HG03469 (cell line): Measurements from ENCODE around the gene SIM2.

Experiments
- ATAC-seq: cut with Tn5 transposase; IDR thresholded peaks from one replicate; pipeline ENCODE4 v1.9.1; 2021; ENCODE audit warnings: mild to moderate bottlenecking, moderate library complexity, moderate number of reproducible peaks; ENCODE audit not compliant: unreplicated experiment

The SIM2 gene

DNA sequence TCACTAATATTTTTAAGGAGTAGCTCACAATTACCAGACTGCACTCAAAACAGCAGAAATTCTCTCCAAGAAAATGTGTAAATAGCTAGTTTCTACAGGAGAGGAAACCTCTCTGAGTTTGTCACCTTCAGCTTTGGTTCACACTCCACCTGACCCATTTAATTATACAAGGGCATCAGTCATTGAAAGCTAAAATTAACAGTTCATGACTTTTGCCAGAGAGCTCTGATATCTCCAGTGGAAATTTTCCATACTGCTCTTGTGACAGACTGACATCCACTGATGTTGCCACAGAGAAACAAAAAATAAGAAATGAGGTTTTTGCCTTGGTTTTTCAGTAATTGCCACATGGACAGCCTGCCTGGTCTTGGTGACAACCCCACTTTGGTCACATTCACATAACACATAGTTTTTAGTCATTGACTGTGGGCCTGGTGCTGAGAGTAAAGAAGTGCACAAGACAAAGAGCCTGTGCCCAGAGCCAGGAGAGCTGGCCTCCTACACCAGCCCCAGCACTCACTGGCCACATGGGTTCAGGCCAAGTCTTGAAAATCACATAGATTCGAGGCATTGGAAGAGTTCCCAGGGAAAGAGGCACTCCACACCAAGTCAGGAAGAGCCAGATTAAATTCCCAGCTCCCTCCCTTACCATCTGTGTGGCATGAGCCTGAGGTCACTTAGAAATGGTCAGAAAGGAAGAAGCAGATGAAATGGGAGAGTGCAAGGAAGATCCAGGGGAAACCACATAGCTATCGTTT, 13.8 kb upstream of the SIM2 start:
- no peak for ATAC-seq

DNA sequence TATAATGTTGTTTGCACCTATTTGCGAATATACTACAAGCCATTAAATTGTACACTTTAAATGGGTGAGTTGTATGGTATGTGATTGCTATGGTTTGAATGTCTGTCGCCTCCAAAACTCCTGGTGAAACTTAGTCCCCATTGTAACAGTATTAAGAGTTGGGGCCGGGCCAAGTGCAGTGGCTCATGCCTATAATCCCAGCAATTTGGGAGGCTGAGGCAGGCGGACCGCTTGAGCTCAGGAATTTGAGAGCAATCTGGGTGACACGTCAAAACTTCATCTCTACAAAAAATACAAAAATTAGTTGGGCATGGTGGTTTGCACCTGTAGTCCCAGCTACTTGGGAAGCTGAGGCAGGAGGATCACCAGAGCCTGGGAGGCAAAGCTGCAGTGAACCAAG, 12.0 kb upstream of the SIM2 start:
- no peak for ATAC-seq

DNA sequence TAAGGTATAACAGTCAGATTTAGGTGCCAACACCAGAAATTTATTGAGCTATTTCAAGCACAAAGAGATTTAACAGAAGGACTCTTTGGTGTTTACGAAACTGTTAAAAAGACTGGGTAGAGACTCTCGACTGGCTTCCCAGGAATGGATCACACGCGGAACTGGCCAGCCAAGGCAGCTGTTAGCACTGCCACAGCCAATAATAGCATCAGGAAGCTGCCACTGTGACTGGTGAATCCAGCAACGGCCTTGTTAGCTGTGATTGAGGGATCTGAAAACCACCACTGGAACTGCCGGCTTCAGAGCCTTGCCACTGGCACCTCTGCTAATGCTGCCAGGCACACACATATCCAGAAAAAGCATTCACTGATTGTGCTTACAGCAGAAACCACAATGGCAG, 10.6 kb upstream of the SIM2 start:
- no peak for ATAC-seq

DNA sequence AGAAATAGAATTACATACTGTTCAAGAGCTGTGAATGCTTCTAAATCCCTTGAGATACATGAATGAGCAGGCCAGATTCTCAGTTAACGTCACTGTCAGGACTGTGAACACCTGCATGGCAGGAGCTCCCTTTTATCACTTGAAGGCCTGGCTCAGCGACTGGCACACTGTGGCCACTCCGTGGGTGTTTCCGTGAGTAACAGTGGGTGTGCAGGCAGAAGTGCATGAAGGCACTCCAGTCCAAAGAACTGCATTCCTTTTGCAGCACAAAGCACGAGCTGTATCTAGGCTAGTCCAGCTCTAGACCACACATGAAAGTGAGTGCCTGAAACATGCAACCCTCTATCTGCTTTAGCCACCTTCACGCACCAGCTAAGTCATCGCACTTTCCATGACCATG, 9.6 kb upstream of the SIM2 start:
- ATAC-seq: no peak

DNA sequence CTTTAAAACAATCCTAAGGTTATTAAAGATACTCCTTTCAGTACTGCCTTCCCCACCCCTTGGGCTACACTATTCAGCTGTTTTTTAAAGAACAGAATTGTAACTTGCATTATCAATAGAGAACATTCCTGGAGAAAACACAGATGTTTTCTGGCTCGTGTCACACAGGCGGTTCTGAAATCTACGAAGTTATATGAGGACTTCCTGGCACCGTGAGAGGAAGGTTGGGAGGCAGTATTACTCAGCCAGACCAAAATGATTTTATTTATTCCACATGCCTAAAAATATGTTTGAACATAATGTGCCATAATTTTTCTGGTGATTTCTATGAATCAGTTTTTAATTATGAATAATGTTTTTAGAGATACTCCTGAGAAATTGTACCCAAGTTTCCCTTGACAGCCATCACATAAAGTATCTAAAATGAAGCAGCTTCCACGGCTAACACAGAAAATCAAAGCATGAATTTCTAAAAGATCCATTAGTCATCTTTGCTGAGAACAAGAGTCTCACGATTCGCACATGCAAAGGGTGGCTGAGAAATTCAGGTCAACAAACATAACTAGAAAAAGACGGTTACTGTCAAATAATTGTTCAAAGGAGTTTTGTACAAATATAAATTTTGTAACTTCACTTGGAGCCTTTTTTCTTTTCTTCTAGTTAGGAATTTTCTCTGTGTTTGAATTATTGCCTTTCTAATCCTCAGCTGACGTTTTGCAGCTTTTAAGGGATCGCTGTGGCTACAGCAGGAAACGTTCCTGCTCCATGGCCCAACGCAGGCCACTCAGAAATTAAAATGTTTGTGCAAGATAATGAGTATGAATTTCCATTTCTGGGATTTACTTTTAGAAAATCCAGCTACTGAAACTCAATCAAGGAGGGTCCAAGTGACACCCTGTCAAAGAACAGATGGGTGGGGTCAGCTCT, 8.0 kb upstream of the SIM2 start:
- no peak for ATAC-seq

DNA sequence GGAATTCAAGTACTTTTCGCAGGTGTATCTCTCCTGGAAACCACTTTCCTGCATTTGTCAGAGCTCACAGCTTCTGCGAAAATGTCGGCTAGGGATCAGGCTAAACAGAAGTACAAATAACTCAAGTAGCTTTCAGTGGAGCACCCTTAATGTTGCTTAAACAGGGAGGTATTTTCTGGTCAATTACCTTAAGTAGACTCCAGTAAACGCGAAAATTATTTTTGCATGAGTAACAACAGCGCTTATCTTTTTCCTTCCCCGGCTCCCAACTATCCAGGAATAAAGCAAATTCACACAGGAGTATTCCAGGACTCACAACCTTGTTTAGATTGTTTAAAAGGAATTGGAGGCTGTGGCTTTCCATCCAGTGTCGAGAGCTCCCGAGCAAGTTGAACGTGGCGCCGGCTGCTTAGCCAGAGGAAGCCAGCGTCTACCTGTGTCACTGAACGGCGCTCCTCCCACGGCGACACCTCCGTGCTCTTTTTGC, 7.3 kb upstream of the SIM2 start:
- no peak for ATAC-seq

DNA sequence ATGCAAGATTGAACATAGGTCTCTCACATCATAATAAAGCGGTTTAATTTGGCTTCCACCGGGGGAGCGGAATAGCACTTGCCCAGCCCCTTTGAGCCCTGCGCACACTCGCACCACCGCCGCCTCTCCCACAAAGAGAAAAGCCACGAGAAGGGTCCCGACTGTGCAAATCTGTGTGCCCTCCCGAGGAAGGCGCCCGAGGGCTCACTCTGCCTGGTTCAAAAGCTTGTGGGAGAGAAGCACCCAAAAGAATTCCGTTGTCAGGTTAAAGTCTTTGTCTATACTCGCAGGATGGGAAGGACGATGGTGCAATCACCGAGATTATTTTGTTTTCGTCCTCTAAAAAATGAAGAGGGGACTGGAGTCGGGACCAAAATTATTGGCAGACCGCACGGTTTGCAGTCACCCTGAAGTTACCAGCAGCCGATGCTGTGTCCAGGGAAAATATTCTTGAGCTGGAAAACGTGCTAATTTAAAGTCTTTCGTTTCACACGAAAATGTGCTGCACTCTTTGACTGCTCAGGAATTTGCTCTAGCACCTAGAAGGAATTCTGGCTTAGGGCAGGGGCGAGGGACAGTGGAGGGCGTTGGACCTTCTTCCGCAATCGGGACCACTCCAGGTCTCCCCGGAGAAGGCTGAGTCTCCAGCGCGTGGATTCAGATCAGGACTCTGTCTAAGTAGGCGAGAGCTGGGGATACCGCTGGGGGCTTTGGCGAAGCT, 6.6 kb upstream of the SIM2 start:
- ATAC-seq: no peak

DNA sequence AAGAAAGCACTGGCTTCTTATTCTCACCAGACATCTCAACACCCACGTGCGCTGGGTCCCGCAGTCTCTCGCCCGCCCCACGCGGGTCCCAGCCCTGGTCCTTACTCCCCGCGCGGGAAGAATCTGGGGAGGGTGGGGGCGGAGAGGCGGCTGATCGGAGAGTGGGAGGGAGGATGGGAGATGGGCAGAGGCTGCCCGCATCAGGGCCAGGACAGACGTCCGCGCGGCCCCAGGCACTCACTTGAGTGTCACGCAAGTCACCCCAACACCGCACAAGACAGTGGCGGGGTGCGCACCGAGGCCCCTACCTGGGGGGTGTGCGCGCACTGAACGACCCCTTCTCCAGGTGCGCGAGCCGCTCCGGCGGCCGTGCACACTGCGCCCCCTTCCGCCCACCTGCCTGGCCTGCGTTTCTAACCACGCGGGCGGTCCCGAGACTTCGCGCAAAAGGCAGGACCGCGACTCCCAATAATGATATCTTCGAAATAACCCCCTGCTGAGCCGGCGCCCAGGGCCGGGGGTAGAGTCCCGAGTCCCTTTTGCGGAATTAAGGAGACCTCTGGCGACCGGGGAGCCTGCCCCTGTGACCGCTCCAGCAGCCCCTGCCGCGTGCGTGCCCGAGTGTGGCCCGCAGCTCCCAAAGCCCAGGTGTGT, 6.0 kb upstream of the SIM2 start:
- no peak for ATAC-seq

DNA sequence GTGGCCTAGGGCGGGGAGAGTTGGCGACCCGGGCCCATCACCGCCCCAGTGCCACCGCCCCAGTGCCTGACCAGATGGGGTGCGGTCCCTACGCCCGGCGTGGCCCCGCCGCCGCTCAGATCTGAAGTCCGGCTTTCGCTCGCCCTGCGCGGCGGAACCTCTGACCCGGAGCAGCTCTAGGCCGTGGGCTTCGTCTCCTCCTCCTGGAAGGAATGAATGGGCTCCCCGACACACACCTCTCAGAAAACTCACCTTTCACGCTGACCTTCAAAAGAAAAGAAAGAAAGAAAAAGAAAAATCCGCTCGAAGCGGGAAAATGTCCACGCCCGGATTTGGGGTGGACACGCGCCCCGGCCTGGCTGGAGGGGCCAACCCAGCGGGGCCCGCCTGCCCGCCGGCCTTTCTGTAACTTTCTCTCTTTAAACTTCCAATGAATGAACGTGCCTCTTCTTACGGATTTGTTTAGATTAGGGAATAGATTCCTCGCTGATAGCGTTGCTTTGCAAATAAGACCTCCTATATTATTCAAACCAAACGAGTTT, 5.4 kb upstream of the SIM2 start:
- ATAC-seq: no peak

DNA sequence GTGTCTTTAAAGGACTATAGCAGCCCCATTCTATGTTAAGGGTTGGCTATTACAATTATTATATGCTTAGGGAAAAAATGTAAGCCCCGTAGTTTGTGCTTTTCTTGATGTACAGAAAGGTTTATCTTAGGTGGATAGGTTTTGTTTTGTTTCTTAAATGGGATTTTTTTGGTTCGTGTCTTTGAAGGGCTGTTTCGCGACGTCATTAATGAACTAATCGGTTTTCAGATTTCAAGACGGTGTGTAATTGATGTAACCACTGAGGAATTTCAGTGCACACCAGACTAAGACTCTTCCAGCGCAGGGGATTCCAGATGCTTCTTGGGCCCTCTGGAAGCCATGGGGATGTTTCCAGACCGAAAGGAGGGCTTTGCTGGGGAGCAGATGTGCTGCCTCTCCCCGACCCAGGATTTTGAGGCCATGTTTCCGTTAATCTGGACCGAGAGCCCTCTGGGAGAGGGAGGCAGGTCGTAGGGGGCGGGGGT, 4.8 kb upstream of the SIM2 start:
- ATAC-seq: no peak

DNA sequence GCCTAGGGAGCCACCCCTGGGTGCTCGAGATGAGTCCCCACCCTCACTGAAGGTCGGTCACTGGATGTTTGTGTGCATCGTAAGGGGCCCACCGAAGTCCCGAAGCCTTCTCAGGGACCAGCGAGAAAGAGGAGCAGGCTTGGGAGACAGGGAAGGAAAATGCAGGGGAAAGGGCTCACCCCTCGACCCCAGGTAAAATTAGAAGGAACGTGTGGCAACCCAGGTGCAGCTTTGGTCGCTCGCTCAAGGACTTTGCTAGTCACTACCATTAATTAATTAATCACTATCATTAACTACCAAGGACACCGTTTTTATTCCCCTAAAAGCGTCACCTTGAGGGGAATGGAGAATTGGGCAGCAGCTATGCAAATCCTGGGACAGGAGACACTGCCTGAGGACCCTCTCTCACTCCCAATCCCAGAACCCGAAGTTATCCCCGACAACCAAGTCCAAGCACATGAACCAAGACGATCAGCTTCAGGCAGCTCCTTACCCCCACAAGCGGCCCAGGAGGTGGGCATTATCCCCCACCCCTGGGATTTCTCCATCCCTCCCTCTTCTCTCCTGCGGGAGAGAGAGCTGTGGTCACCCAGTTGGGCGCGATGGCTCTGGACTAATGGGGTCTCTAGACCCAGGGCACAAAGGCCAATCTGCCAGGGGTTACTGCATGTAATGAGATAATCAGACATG, 4.2 kb upstream of the SIM2 start:
- ATAC-seq: no peak

DNA sequence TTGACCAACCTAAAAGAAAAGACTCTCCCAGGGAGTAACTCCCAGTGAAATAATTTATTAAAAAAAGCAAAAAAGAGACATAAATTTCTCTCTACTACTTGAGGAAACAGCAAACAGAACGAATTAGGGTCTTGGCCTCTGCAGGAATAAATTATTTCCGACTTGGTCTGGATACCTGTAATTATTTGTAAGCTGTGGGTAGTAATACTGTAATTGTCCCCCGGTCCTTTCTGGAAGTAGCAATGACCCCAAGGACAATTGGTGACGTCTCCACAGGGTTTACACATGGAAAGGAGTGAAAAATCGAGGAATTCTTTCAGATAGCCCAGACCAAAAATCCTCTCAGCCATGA, 3.7 kb upstream of the SIM2 start:
- ATAC-seq: no peak

DNA sequence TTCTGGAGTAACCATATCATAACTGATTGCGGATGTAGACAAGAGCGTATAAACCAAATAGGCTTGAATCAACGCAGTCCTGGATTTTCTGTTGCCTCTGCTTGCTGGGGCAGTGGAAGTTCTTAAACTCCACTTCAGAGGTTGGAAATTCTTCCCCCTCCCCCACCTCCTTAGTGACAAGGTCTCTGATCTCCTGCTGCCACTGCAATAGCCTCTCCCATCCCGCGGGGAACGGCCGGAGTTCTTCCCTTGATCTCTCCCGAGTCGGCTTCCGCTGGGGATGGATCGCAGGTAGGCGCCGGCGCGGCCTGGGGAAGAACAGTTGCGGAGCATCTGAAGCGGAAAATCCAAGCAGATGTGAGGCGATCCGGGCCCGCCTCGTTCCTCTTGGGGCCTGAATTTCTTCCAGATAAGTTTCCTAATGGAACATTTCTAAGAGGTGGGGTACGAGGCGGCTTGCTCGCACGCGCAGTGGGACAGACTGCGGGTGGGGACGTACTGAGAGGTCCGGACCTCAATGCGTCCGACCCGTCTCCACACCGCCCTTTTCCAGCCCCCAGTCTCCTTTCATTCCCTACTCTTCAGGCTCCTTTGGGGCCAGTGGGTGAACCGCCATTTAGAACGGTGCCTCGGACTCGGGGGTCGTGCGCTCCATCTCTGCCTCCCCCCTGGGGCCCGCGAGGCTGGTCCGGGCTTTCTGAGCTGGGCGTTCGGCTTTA, 3.1 kb upstream of the SIM2 start:
- ATAC-seq: no peak

DNA sequence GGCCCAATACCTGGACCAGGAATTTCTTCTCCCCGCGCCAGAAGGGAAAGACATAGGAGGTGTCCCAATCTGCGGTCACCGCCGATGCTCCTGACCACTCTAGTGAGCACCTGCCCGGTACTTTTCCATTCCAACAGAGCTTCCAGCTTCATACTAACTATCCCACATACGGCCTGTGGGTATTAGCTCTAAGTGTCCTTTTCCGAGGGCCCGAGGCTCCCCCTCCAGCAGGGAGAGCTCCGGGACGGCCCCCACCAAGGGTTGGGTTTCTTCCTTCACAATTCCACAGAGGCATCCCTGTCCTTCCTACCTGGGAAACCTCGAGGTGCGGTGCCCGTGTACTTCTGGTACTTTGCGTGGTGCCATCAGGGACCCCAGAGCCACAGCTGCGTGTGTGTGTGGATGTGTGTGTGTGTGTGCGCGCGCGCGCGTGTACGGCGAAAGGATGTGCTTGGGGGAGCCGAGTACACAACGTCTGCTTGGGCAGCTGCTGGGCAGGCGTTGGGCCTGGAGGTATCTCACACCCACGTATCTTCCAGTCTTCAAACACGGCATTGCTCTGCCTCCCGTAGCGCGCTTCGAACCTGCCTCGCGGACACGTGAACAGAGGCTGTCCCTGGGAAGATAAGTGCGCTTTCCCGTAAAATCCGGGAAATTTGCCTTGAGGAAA, 2.4 kb upstream of the SIM2 start:
- ATAC-seq: no peak

DNA sequence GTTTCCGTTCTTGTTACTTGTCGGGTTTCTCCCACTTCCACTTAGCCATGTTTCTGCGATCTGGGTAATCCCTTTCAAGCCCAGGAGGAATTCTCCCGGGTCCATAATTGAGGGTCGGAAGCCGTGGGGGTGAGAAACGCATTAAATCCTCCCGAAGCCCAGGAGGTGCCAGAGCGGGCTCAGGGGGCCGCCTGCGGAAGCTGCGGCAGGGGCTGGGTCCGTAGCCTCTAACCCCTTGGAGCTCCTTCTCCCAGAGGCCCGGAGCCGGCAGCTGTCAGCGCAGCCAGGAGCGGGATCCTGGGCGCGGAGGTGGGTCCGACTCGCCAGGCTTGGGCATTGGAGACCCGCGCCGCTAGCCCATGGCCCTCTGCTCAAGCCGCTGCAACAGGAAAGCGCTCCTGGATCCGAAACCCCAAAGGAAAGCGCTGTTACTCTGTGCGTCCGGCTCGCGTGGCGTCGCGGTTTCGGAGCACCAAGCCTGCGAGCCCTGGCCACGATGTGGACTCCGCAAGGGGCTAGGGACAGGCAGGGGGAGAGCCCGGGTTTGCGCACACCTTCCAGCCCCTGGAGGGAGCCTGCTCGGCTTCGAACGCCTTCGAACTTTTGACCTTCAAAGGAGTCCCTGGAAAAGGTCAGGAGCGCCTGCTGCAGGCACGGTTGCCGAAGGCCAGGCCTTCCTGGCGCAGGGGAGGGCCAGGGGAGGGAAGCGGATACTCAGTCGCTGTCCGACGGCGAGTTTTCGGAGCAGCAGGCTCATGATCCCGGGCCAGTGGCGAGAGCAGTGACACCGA, 1.7 kb upstream of the SIM2 start:
- no peak for ATAC-seq

DNA sequence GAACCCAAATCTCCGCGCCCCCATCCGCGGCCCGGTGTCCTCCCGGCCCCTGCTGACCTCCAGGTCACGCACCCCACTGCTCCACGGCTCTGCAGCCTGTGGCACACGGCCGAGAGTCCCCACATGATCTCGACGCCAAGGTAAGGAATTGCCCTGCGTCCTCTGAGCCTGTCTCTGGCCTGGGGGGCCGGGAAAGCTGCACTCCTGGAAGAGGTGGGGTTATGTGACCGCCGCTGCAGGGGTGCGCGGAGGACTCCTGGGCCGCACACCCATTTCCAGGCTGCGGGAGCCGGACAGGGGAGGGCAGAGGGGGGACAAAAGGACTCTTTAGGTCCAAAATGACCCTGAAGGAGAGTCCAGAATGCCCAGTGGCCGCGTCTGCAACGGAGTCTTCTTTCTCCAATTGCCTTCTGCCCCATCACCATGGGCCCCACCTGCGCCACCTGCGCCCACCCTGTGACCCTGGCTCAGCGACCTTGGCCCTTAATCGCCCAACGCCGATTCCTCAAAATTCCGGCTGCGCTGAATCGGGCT, 997 bp upstream of the SIM2 start:
- no peak for ATAC-seq

DNA sequence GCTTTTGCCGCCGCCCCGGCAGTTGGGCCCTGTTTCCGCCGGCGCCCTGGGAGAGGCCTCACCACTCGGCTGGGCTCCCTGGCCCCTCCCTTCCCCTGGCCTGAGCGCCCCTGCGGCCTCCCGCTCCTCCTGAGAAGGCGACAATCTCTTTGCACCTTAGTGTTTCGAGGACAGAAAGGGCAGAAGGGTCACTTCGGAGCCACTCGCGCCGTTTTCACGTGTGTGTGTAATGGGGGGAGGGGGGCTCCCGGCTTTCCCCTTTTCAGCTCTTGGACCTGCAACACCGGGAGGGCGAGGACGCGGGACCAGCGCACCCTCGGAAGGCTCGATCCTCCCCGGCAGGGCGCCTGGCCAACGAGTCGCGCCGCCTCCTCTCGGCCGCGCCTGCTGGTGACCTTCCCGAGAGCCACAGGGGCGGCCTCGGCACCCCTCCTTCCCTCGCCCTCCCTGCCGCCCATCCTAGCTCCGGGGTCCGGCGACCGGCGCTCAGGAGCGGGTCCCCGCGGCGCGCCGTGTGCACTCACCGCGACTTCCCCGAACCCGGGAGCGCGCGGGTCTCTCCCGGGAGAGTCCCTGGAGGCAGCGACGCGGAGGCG, 432 bp upstream of the SIM2 start:
- no peak for ATAC-seq
